Muscle of leg (tissue), 11 donors: Measurements from ENCODE around the gene TYRO3. TPM values are rescaled to one million over a fixed set of nuclear protein-coding genes. Genes with fewer than 3 reads are reported as not detected.
A peak's percentile ranks its signal among the peaks of the same experiment; 100 is the strongest.

ENCODE experiments used
- DNase-seq: peaks from one replicate; pipeline ENCODE4 v3.0.0; 2013
- H3K27ac ChIP-seq: one replicate; pipeline ENCODE4 v1.5.1; 2013; ENCODE audit warnings: mild to moderate bottlenecking, low read length, control low read depth
- H3K27me3 ChIP-seq: one replicate; pipeline ENCODE4 v1.6.1; 2013; ENCODE audit warnings: low read length; ENCODE audit not compliant: control insufficient read depth, insufficient read depth
- H3K36me3 ChIP-seq: one replicate; pipeline ENCODE4 v1.6.1; 2013; ENCODE audit warnings: low read length; ENCODE audit not compliant: control insufficient read depth, insufficient read depth
- H3K4me1 ChIP-seq: one replicate; pipeline ENCODE4 v1.6.1; 2013; ENCODE audit warnings: low read length; ENCODE audit not compliant: control insufficient read depth, insufficient read depth
- H3K4me3 ChIP-seq: one replicate; pipeline ENCODE4 v1.5.1; 2013; ENCODE audit warnings: low read length, control low read depth
- H3K9me3 ChIP-seq: replicated peaks from 2 replicates; pipeline ENCODE4 v1.6.1; 2013; ENCODE audit warnings: low read depth, low read length; ENCODE audit not compliant: control insufficient read depth
- WGBS: methylation state at CpG from one replicate; pipeline ENCODE4 v1.1.5; 2013; ENCODE audit warnings: missing lambda C conversion rate; ENCODE audit not compliant: insufficient coverage; 5-methylcytosine and 5-hydroxymethylcytosine counted together
- polyA plus RNA-seq, 8 donors: library from polyadenylated mRNA; unstranded; fragments of 120-200 nt; gene quantifications; one replicate each; pipeline versions ENCODE4 v1.2.1 to v1.2.3, GENCODE V29; 2013; ENCODE audit warnings: inconsistent platforms in 1 of 8, low replicate concordance in 1 of 8; ENCODE audit not compliant: insufficient read length in 8 of 8, insufficient read depth in 1 of 8
- total RNA-seq: library from RNA; stranded (reverse); fragments of 120-200 nt; gene quantifications from one replicate; pipeline ENCODE4 v1.2.4, GENCODE V29; 2013

TYRO3 gene
- total and polyA plus RNA-seq, 9 donors: 13.9 to 37.9 (median 23.6) TPM

DNA sequence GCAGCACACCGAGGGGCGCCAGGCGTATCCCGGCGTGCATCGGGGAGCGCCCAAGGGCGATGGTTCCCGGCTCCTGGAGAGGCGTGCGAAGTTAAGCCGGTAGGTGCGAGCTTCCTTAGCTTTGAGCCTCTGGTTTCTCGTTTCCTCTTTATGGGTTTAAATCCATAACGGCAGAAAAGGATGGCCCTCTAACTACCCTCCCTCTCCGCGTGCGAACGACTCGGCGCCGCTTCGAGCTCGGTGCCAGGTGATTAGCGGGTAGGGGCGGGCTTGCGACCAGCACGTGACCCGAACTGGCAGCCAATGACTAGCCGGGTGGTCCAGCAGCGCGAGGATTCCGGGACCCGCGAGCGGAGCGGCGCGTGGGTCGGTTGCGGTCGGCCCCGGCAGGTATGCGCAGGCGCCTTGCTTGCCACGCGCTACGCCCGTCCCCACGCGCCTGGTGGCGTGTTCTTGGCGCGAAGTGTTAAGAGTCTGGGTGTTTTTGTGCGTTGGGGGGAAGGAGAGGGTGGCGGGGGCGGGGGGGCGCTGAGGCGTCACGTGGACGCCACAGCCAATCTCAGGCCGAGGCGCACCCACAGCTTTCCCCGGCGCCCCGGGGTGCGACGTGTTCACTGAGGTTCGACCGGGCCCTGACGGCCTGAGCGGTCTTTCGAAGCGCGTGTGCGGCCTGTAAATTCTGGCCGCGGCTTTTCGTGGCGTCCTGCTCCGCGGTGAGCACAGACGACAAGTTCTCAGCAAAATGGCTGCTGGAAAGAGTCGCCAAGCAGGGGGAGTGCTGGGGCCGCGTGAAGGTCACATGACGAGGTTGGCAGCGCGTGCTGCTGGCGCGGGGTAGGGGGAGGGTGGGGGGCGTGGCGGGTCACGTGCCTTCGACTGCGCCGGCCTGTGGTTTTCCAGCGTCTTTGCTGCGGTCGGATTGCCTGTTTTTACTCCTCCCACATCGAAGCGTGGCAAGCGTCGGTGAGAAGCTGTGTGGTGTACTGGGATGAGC lies 62.5 kb downstream of the TYRO3 start:
- H3K4me3 ChIP-seq: peak overlapping the region; percentile 57
- peak; percentile 95 for DNase-seq
- peaks cover 4% of the 10 kb centered on the region for H3K4me1 ChIP-seq
- H3K27me3 ChIP-seq: no peaks in the 10 kb centered on the region
- no peaks in the 10 kb centered on the region for H3K9me3 ChIP-seq
- H3K27ac ChIP-seq: peak overlapping the region; percentile 92
- H3K36me3 ChIP-seq: no peaks in the 10 kb centered on the region
- WGBS: under 1% methylated on average over 70 of the region's 104 CpGs

DNA sequence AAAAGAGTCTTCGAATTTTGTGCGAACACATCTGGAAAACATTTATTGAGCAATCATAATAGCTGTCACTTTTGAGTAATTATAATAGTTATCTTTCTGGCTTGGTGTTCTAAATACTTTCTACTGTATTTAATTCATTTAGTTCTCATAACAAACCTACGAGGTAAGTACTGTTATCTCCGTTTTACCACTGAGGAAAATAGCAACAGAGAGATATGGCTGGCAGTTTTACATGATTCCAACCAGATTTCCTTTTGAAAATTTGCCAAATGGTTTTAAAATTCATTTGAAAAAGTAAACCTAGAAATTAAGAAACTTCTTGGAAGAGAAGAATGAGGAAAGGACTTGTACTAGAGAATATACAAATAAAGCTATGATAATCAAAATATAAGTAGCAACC lies 63.9 kb downstream of the TYRO3 start:
- no peak overlapping the region for H3K27ac ChIP-seq
- no peaks in the 10 kb centered on the region for H3K36me3 ChIP-seq
- H3K4me1 ChIP-seq: peaks cover 4% of the 10 kb centered on the region
- DNase-seq: no peak
- no CpG with 5 or more reads among the region's 4 CpGs for WGBS
- no peaks in the 10 kb centered on the region for H3K27me3 ChIP-seq
- H3K4me3 ChIP-seq: no peak overlapping the region
- H3K9me3 ChIP-seq: no peaks in the 10 kb centered on the region

DNA sequence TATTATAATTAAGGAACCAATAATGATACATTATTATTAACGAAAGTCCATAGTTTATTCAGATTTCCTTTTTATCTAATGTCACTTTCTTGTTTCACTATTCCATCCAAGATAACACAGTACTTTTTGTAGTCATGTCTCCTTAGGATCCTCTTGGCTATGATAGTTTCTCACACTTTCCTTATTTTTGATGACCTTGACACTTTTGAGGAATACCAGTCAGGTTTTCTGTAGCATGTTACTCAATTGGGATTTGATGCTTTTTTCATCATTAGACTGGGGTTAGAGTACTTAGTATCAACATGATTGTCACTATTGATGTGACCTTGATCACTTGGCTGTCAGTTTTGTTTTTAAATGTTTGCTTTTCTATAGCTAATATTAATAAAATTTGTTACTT lies 68.2 kb downstream of the TYRO3 start:
- H3K27ac ChIP-seq: no peak overlapping the region
- no peaks in the 10 kb centered on the region for H3K36me3 ChIP-seq
- no CpG with 5 or more reads among the region's 1 CpG for WGBS
- peaks cover under 1% of the 10 kb centered on the region for H3K4me1 ChIP-seq
- H3K4me3 ChIP-seq: no peak overlapping the region
- no peaks in the 10 kb centered on the region for H3K9me3 ChIP-seq
- no peaks in the 10 kb centered on the region for H3K27me3 ChIP-seq
- DNase-seq: no peak

DNA sequence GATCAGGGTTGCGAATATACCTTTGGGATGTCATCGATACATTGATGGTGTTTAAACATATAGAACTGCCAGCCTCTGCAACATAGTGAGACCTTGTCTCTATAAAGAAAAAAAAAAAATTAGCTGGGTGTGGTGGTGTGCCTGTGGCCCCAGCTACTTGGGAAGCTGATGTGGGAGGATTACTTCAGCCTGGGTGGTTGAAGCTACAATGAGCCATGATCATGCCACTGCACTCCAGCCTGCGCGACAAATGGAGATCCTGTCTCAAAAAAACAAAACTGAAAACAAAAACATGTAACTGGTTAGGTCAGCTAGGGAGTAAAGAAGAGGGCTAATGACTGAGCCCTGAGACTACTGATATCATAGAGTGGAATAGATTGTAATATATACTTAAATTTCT lies 70.5 kb downstream of the TYRO3 start:
- no peak for DNase-seq
- Histone ChIP-seq H3K4me3 (no peak overlapping the region), H3K4me1 (no peaks in the 10 kb centered on the region), H3K27ac (no peak overlapping the region), H3K27me3 (no peaks in the 10 kb centered on the region), H3K9me3 (no peaks in the 10 kb centered on the region), H3K36me3 (no peaks in the 10 kb centered on the region)
- WGBS: no CpG with 5 or more reads among the region's 4 CpGs

DNA sequence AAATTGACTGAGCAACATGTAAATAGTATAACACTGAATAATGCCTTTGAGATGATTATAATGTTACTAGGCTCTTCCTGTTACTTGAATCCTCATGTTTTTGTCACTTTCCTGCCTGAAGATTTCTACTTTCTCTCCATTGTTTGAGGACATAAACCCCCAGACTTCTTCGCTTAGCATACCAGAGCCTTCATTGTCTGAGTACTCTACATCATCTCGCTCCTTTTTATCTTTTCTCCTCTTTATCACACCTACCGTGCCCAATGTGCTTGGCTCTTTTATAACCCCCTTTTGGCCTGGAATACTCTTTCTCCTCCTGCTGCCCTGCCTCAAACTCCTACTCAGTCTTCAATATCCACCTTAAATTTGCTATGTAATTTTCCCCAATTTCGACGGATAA lies 70.9 kb downstream of the TYRO3 start:
- DNase-seq: no peak
- Histone ChIP-seq H3K27me3 (no peaks in the 10 kb centered on the region), H3K36me3 (no peaks in the 10 kb centered on the region), H3K4me1 (no peaks in the 10 kb centered on the region), H3K9me3 (no peaks in the 10 kb centered on the region), H3K27ac (no peak overlapping the region), H3K4me3 (no peak overlapping the region)
- WGBS: 71% methylated on average over 4 of the region's 5 CpGs

DNA sequence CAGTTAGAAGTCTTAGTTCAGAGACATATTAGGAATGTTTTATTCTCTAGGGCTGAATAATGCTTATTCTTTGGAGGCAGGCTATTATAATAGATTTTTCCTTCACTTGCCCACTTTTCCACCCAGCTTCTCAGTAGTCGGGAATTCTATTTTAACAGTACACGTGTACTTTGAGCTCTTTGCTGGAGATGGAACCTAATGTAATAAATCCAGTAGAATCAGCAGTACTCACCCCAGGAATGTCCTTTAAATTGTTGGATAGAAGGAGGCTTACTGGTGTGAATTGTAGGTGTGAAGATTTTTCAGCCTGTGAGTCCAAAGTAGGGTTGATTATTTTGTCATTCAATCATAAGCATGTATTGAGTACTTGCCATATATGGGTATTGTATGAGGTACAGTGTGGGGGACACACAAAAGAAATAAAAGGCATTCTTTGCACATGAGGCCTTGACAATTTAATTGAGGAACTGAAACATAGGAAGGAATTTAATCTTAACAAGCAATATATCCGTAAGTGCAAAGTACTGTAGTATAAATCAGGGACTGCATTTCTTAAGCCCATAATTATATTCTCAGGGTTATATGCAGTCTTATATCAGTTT lies 71.7 kb downstream of the TYRO3 start:
- no peaks in the 10 kb centered on the region for H3K36me3 ChIP-seq
- H3K4me3 ChIP-seq: no peak overlapping the region
- H3K27ac ChIP-seq: no peak overlapping the region
- WGBS: no CpG with 5 or more reads among the region's 3 CpGs
- no peaks in the 10 kb centered on the region for H3K4me1 ChIP-seq
- no peaks in the 10 kb centered on the region for H3K27me3 ChIP-seq
- no peaks in the 10 kb centered on the region for H3K9me3 ChIP-seq
- no peak for DNase-seq

DNA sequence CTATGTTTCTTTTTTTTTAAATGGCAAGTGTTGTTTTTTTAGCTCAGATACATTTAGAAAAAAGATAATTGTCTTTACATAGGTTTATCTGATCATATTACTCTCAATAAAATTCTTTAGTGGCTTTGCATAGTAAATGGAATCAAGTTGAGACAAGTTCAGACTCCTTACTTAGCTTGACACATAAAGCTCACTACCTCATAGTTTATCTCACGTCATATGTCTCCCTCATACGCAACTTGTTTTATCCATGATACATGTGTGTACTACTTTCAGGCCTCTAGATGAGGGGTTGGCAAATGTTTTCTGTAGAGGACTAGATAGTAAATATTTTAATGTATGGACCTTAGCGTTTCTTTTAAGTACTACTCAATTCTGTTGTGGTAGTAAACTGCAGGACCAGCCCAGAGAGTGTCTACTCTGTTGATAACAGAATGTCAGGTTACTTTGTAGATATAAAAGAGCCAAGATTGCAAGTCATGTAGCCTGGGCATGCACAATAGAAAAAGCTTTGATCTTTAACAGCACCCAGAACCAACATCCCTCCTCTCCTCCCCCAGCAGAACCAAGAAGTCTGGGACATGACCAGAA lies 73.0 kb downstream of the TYRO3 start:
- Histone ChIP-seq H3K4me3 (no peak overlapping the region), H3K27ac (no peak overlapping the region), H3K36me3 (no peaks in the 10 kb centered on the region), H3K27me3 (no peaks in the 10 kb centered on the region), H3K9me3 (no peaks in the 10 kb centered on the region), H3K4me1 (no peaks in the 10 kb centered on the region)
- no peak for DNase-seq
- 100% methylated on average over 1 of the region's 3 CpGs for WGBS

Other genes with a start within 250 kb of the TYRO3 start
- gene OIP5, start 226.6 kb upstream of the TYRO3 start, total RNA-seq: 4.0 TPM
- gene OIP5, start 226.6 kb upstream of the TYRO3 start, polyA plus RNA-seq: 1 to 10 TPM; 3.1 to 5.6 (median 4.2) TPM
- 39.2 TPM for gene NUSAP1, start 226.3 kb upstream of the TYRO3 start, total RNA-seq
- 10 to 100 TPM; 29.4 to 55.4 (median 44.8) TPM for gene NUSAP1, start 226.3 kb upstream of the TYRO3 start, polyA plus RNA-seq
- 17.1 TPM for gene NDUFAF1, start 156.7 kb upstream of the TYRO3 start, total RNA-seq
- 10 to 100 TPM; 15.5 to 23.6 (median 19.6) TPM for gene NDUFAF1, start 156.7 kb upstream of the TYRO3 start, polyA plus RNA-seq
- gene RTF1, start 142.1 kb upstream of the TYRO3 start, total RNA-seq: 19.8 TPM
- 10 to 100 TPM; 39.7 to 54.7 (median 42.4) TPM for gene RTF1, start 142.1 kb upstream of the TYRO3 start, polyA plus RNA-seq
- gene ITPKA, start 65.3 kb upstream of the TYRO3 start, total RNA-seq: 0.35 TPM
- gene ITPKA, start 65.3 kb upstream of the TYRO3 start, polyA plus RNA-seq: 1 to 10 TPM in 1 of 8 donors, under 1 TPM in 7; 0.29 to 1.9 (median 0.51) TPM
- 9.4 TPM for gene LTK, start 45.4 kb upstream of the TYRO3 start, total RNA-seq
- gene LTK, start 45.4 kb upstream of the TYRO3 start, polyA plus RNA-seq: 10 to 100 TPM in 5 of 8 donors, 1 to 10 TPM in 3; 6.1 to 23.9 (median 12.8) TPM
- gene RPAP1, start 15.0 kb upstream of the TYRO3 start, total RNA-seq: 13.1 TPM
- gene RPAP1, start 15.0 kb upstream of the TYRO3 start, polyA plus RNA-seq: 10 to 100 TPM; 14.7 to 25.7 (median 21.1) TPM
- 57.8 TPM for gene MGA, start 101.2 kb downstream of the TYRO3 start, total RNA-seq
- gene MGA, start 101.2 kb downstream of the TYRO3 start, polyA plus RNA-seq: 10 to 100 TPM; 11.0 to 26.0 (median 20.4) TPM
- 14.4 TPM for gene MAPKBP1, start 215.3 kb downstream of the TYRO3 start, total RNA-seq
- gene MAPKBP1, start 215.3 kb downstream of the TYRO3 start, polyA plus RNA-seq: 10 to 100 TPM in 4 of 8 donors, 1 to 10 TPM in 4; 7.4 to 13.5 (median 9.9) TPM